GM19239 (cell line): ENCODE measurements around the gene MAD1L1.

ENCODE experiments used
- DNase-seq: peaks from one replicate; pipeline ENCODE4 v3.0.0; 2011; ENCODE audit warnings: low spot score; ENCODE audit not compliant: insufficient read length
- FAIRE-seq: peaks from 2 replicates; lab custom pipeline; 2011; peaks lifted over from hg19 to GRCh38; lab: Jason Lieb, UNC

The MAD1L1 gene

GRCh38 chr7:2146676-2147472 is 85.9 kb downstream of the MAD1L1 start:
- FAIRE-seq (no peak), DNase-seq (no peak)

GRCh38 chr7:2145835-2146580 is 86.7 kb downstream of the MAD1L1 start:
- FAIRE-seq = no peak
- DNase-seq = no peak

- FAIRE-seq = no peak
Observed at GRCh38 chr7:2144926-2145325, 87.8 kb downstream of the MAD1L1 start.

GRCh38 chr7:2143981-2144595 is 88.7 kb downstream of the MAD1L1 start:
- DNase-seq = no peak
- FAIRE-seq = no peak

More at GRCh38 chr7:2144926-2145325, 87.8 kb downstream of the MAD1L1 start:
- no peak for DNase-seq

DNA sequence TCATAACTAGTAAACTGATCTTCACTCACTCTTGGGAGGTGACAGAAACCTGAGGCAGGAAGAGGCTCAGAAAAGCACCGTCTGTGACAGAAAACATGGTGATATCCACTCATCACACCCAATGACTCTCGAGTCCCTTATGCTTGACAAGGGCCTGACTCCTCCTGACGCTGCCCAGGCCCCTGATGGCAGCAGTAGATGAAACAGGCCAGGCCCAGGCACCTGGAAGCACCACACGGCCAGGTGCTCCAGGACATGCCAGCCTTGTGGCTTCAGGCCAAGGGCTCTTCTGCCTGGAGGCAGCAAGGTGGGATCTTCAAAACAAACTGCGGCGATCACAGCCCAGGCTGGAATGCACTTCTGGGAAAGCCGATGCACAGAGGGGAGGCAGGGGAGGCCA is 89.3 kb downstream of the MAD1L1 start:
- FAIRE-seq = no peak

DNA sequence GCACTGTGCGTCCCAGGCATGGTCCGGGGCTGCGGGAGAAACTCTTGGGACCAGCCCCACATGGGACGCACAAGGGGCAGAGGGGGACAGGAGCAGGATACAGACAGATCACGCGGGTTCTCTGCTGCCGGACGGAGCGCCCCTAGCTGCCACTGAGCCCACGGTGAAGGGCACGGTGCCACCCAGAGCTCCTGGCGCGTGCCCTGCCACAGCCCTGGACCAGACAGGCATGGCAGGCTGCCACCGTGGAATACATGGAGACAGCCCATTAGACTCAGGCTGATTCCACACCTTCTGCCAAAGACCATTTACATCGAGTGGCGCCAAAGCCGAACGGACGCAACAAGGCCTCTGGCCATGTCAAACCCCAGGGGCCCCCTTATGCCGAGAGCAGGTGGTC is 90.4 kb downstream of the MAD1L1 start:
- no peak for FAIRE-seq
- no peak for DNase-seq

More for the DNA sequence above, 89.3 kb downstream of the MAD1L1 start:
- DNase-seq = no peak

DNA sequence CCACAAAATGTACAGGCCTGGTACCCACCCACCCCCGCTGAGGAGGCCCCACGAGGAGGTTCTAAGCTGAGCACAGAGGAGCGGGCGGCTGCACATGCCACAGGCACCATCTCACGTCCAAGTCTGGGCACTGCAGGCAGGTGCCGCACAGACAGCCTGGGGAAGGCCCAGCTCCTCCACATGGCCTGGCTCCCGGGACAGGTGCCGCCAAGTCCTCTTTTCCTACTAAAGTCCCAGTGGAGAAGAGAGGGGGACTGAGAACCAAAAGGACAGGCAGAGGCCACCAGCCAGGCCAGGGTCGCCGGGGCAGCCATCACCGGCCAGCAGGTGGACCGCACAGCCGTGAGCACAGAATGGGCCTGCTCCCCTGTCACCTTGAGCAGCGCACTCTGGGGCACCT is 91.1 kb downstream of the MAD1L1 start:
- FAIRE-seq (no peak), DNase-seq (no peak)

DNA sequence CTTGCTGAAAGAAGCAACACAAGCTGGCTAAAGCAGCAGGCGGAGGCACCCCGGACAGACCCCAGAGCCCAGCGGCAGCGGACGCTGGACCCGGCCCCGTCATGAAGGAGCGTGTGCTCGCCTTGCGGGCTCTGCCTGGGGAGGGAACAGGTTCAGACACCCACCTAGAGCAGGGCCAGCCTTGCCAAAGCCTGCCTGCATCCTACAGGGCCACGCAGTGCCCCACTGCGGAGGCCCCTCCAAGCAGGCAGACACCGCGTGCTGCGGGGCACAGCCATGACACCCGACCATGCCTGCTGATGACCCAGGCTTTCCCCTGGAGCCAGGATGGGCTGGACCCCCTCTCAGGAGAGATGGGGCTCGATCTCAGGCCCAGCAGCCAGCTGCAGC is 91.7 kb downstream of the MAD1L1 start:
- DNase-seq (no peak), FAIRE-seq (no peak)

- no peak for DNase-seq
- FAIRE-seq = no peak
Observed at GRCh38 chr7:2140216-2141020, 92.3 kb downstream of the MAD1L1 start.

- FAIRE-seq (no peak), DNase-seq (no peak)
Observed at GRCh38 chr7:2139004-2139699, 93.6 kb downstream of the MAD1L1 start.

DNA sequence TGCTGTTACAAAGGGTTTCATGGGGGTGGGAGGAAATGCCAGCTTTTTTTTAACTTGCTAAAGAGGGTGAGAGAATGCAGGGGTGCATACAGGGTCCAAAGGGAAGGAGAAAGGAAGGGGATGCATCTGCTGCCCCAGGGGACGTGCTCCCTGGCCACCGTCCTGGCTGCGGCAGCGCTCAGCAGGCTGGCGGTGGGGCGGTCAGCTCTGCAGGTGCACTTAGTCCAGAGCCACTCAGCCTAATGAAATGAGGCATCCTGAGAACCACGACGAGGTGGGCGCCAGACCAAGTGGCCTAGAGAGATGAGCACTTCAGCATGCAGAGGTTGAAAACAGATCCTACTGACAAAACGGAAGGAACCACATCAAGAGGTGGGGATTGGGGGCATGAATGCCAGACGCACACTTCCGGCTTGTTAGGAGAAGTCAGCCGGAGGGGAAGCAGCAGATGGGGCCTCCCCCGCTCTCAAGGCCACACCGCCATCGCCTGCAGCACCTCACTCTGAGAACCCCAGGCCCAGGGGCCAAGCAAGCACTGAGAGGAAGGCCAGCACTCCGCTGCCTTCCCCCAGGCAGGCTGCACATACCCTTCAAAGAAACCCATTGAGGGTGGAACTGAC is 94.5 kb downstream of the MAD1L1 start:
- DNase-seq (peak; percentile 90), FAIRE-seq (peak; percentile 84)

DNA sequence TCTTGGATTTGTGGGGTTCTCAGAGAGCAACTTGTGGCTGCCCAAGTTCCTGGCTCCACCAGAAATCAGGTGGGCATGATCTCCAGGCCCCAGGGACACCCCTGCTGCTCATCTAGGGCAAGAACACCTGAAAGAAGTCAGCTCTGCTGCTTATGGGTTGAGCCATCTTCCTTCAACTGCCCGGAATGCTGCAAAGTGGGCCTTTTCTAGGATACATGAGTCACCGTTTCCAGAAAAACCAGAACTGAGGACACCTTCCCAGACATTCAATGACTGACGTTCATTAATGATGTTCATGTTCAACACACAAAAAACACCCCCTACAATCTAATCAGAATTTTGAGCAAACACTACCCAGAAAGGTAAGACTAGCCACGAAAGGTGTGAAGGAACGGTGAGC is 98.0 kb downstream of the MAD1L1 start:
- DNase-seq (no peak), FAIRE-seq (no peak)

- DNase-seq = no peak
- no peak for FAIRE-seq
Observed at GRCh38 chr7:2132243-2132642, 100.5 kb downstream of the MAD1L1 start.

- DNase-seq (no peak), FAIRE-seq (no peak)
Observed at GRCh38 chr7:2131800-2132199, 100.9 kb downstream of the MAD1L1 start.

GRCh38 chr7:2131341-2131740 is 101.4 kb downstream of the MAD1L1 start:
- no peak for FAIRE-seq
- no peak for DNase-seq

DNA sequence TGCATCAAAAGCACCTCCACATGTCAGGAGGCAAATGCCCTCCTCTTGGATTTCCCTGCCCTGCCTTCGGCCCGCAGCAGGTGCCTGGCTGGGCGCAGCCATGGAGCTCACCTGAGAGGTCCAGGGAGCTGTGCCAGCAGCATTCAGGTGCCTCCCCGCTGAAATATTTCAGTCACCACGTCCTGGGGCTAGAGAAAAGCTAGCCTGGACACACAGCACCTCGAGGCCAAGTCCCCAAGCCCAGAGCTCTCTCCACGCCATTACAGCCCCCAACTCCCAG is 102.7 kb downstream of the MAD1L1 start:
- DNase-seq (no peak), FAIRE-seq (no peak)

DNA sequence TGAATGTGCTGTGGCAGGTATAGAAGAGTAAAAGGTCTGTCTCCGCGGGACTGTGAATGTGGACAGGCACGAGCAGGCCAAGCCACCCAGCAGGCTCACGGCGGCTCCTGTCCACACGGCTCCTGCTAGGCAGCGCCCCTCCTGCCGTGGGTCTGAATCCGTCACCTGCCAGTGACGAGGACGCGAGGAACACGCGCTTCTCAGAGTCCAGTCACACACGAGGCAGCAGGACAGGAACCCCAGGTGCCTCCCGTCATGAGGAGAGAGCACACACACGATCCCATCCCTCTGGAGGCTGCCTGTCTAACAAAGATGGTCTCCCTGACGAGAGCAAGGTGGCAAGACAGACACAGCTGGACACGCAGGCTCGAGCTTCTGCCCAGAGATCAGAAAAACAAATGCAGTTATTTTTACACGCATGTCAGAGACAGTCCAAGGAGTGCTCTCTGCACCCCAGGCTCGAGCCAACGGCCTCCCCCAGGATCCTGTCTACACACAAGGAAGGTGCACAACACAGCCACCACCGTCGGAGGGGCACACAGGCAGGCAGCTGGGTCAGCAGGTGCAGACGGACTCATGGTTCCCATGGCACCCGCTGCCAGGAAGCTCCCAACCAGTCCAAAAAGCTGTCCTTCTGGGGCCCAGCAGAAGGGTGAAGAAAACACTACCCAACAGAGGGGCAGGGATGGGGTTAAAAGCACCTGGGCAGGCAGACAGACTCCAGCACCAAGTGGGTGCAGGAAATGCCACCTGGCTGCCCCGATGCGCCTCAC is 103.2 kb downstream of the MAD1L1 start:
- no peak for FAIRE-seq
- DNase-seq = no peak

DNA sequence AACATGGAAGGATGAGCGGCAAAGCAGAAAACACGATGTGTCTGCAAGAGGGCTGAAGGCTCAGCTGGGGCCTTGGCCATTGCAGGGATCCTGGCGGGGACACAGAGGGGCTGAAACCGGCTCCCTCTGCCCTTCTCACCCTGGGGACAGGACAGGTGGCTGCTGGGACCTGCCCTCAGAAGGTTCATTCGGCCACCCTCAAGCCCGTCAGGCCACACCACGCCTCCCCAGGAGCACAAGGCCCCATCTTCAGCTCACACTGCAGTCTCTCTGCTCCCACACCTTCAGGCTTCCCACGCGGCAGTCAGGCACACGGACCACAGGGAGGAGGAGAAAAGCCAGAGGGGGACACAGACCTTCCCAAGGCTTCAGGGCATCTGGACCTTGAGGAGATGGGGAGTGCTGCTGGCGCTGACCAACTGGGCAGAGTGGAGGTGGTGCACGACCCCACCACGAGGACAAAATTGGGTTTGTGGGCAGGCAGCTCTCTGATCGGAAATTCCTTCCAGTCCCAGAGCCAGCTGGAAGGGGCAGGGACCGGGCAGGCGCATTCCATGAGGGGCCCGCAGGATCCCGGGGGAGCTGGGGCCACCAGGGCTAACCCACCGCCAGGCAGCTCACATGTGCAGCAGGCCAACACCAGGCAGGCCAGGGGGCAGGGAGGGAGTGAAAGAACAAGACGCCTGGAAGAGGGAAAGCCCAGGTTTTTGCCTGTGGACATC is 104.0 kb downstream of the MAD1L1 start:
- DNase-seq (no peak), FAIRE-seq (no peak)
